Gastroesophageal sphincter (tissue), 3 donors: Measurements from ENCODE around the gene NETO2.

Source experiments
- EP300 ChIP-seq: sonication (generic); formaldehyde crosslinking; IDR thresholded peaks from one replicate; pipeline ENCODE4 v1.6.1; 2017; ENCODE audit warnings: antibody characterized with exemption, mild to moderate bottlenecking
- POLR2AphosphoS5 ChIP-seq: sonication (generic); formaldehyde crosslinking; IDR thresholded peaks from one replicate; pipeline ENCODE4 v1.6.1; 2017; ENCODE audit warnings: antibody characterized with exemption
- TF ChIP-seq, protein P1 (sequence below), 4 experiments: fragments of 200-600 bp in 2 of 4; fragments of 450-650 bp in 2 of 4; sonication (generic) in 1 of 4; IDR thresholded peaks; one replicate each; pipeline ENCODE4 v1.5.1; 2017 to 2019; ENCODE audit warnings: antibody characterized with exemption in 4 of 4, mild to moderate bottlenecking in 2 of 4, moderate library complexity in 2 of 4

DNA sequence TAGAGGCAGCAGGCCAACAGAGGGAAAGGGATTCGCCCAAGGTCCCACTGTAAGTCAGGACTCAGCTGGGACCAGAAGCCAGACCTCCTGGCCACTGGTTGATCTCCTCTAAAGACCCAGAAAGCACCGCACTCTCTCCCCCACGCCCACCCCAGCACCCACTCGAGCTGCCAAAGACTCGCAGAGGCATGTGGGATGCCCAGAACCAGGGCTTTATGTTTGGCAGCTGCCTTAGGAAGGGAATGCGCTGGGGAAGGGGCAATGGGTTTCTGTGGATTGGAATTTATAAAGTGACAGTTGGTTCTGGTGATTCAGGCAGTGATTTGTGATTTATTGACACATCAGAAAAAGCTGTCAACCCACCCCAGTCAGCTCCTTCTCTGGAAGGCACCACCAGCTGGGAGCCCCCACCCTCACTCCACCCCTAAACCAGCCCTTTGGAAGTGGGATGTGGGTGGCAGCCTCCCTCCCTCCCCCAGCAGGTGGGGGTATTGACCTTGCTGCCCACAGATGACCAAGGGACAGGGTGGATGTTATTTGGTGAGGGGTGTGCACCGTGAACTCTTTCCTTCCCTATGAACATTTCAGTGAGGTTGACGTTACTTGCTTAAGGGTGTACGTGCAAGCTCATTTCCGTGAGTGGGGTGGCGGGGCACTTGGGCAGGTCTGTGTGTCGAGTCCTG is 93.7 kb downstream of the NETO2 start:
- TF ChIP-seq, protein P1, sequence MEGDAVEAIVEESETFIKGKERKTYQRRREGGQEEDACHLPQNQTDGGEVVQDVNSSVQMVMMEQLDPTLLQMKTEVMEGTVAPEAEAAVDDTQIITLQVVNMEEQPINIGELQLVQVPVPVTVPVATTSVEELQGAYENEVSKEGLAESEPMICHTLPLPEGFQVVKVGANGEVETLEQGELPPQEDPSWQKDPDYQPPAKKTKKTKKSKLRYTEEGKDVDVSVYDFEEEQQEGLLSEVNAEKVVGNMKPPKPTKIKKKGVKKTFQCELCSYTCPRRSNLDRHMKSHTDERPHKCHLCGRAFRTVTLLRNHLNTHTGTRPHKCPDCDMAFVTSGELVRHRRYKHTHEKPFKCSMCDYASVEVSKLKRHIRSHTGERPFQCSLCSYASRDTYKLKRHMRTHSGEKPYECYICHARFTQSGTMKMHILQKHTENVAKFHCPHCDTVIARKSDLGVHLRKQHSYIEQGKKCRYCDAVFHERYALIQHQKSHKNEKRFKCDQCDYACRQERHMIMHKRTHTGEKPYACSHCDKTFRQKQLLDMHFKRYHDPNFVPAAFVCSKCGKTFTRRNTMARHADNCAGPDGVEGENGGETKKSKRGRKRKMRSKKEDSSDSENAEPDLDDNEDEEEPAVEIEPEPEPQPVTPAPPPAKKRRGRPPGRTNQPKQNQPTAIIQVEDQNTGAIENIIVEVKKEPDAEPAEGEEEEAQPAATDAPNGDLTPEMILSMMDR (IDR thresholded peaks at IDR 0.05): no peak
- TF ChIP-seq EP300 (no peak), POLR2AphosphoS5 (no peak)
